ENCODE results near the gene WEE1.
"Not testable (repeated sequence)": the region's sequence is repeated elsewhere in the genome, so short reads cannot be mapped to it uniquely, and the experiment has no call there.

Gene WEE1

DNA sequence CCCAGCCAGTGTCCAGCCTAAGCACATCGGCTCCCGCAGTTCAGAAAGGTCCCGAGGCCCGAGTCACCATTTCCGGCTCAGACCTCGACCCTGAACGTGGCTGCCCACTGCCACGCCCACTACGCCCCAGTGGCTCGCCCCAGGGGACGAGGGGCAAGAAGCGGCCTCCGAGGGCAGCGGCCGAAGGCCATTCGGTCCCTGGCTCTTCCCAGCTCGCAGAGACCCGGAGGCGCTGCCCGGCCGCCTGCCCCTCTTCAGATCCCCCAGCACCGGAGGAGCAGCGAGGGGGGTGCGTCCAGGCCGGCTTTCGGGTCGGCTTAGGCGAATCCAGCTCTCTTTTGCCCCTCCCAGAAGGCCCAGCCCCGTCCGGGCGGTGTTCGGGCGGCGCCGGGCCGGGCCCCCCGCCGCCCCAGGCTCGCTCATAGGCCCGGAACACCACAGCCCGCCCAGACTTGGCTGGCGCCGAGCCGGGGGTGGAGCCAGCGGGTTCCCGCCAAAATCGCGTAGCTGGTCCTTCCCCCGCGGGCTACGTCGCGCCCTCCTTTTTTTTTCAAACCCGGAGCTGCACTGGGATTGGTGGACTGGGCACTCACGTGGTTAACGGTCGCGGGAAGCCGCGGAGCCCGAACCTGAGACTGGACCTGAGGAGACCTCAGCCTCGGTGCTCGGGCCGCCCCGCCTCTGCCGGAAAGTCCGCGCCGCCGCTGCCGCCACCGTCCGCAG is at the start of gene WEE1:
TSS of gene WEE1 (plus strand) at position 619 of the 723 bp plus-strand sequence. CDS start 264 bp downstream, outside the sequence.
- peak; percentile 97 for DNase-seq

DNA sequence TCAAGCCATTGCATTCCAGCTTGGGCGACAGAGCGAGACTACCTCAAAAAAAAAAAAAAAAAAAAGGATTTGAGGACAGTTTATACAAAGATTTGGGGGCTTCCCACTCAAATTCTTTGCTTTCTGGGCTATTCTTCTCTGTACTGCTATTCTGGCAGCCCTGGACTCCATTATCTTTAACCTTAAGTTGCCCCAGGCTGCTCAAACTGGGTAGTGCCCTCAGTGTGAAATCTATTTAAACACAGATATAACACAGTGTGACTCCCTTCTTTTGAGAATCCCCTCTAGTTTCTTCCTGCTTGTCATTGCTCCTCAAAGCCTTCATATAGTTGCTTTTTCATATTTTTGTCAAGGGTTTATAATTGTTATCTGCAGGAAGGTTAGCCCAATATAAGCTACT is 49.5 kb upstream of the WEE1 start:
- DNase-seq = no peak

DNA sequence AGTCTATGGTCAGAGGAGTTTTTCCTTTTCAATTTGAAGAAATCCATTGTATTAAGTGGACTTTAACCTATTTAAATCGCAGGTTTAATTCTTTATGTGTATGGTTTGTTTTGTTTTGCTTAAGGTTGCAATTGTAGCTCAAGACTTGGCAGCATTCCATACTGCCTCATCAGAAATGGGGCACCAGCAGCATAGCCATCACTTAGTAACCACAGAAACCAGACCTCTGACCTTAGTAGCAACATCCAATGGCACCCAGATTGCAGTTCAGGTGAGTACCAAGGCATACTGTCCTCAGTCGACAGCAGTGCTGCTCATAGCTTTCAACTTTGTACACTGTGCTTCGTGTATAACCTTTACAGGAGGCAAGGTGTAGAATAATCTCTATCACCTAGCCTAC is 48.4 kb upstream of the WEE1 start:
- DNase-seq = no peak

GRCh38 chr11:9527481-9528135 is 45.9 kb upstream of the WEE1 start:
- DNase-seq = no peak

DNA sequence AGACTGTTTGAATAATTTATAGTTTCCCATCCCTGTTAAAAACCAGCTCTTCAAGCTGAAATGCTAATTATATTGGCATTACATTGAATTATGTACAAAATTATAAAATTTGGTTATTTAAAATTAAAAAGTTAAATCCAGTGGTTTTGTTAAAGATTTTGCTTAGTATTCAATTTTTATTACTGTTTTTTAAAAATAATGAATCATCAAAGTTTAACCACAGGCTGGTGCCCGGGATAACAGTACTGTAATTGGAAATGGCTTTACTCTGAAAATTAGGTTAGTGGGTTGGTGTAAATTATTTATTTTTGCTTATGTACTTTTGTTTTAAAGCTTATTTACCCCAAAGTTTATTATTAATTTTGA is 45.4 kb upstream of the WEE1 start:
- DNase-seq = no peak

GRCh38 chr11:9528573-9529333 is 44.7 kb upstream of the WEE1 start:
- DNase-seq = no peak

- no peak for DNase-seq
Observed at GRCh38 chr11:9529334-9529650, 44.2 kb upstream of the WEE1 start.

DNA sequence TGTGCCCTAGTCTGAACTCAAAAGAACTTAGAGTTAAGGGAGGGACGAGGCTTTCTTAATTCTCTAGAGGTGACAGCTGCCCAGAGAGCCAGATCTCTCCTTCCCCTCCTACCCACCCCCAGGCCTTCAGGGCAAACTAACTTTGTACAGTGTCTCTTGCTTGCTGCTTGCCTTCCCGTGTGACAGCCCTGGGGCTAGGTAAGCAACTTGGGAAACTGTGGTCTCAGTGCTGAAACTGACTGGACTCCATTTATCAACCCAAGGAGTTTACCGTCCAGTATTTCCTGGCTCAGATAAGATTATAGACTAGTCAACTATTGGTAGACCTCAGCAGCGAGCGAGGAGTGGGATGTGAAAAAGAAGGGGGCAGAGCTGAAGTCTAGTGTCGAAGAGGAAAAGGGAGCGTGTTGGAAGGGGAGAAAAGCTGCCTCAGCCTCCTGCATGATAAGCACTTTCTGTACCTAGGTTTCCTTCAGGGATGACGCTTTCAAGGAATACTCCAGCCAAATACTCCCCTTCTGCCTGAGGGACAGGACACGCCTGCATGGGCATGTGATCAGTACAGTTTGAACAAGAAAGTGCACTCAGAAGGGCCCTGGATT is 43.3 kb upstream of the WEE1 start:
- DNase-seq = no peak

GRCh38 chr11:9530901-9531625 is 42.4 kb upstream of the WEE1 start:
- DNase-seq = no peak

- DNase-seq = no peak
Observed at GRCh38 chr11:9533058-9533457, 40.4 kb upstream of the WEE1 start.

- no peak for DNase-seq
Observed at GRCh38 chr11:9533736-9534473, 39.6 kb upstream of the WEE1 start.

DNA sequence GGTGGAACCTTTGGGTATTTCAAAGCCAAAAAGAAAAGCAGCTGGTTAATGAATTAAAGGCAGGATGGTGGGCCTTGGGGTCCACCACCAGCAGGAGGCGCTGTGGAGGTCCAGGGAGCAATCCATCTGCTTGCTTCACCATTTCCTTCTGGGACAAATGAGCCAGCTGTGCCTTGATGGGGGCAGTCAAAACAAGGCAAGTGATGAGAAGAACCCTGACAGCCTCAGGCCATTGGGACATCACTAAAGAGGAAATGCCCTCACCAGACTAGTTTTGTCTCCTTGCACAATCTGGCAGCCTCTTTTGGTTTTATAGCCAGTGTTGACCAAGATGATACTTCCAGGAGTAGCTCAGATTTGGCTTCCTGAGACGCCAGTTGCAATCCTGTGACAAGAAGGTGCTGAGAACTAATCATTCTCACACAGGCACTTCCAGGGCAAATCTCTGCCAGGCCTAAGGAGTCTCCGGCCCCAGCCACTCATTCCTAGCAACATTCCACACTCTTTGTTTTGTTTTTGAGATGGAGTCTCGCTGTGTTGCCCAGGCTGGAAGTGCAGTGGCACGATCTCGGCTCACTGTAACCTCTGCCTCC is 38.2 kb upstream of the WEE1 start:
- no peak for DNase-seq

- DNase-seq = no peak
Observed at GRCh38 chr11:9538548-9538947, 34.9 kb upstream of the WEE1 start.

DNA sequence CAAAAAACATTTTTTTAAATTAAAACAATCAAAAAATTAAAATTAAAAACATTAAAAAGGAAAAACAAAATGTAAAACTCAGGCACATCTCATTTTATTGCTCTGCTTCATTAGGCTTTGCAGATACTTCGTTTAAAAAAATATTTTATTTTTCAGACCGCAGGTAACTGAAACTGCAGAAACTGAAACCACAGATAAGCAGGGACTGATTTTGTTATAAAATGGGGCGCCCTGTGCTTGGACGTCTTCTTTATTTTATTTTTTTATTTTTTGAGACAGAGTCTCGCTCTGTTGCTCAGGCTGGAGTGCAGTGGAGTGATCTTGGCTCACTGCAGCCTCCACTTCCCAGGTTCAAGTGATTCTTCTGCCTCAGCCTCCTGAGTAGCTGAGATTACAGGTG is 24.3 kb upstream of the WEE1 start:
- DNase-seq = not testable (repeated sequence)

GRCh38 chr11:9550191-9550628 is 23.3 kb upstream of the WEE1 start:
- no peak for DNase-seq

DNA sequence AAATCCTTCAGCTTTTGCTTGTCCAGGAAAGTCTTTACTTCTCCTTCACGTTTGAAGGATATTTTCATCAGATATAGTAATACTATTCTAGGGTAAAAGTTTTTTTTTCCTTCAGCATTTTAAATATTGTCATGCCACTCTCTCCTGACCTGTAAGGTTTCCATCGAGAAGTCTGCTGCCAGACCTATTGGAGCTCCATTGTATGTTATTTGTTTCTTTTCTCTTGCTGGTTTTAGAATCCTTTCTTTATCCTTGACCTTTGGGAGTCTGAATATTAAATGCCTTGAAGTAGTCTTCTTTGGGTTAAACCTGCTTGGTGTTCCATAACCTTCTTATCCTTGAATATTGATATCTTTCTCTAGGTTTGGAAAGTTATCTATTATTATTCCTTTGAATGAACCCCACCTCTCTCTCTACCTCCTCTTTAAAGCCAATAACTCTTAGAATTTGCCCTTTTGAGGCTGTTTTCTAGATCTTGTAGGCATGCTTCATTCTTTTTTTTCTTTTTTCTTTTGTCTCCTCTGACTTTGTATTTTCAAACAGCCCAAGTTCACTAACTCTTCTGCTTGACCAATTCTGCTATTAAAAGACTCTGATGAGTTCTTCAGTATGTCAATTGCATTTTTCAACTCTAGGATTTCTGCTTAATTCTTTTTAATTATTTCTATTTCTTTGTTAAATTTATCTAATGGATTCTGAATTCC is 12.0 kb upstream of the WEE1 start:
- DNase-seq = no peak

DNA sequence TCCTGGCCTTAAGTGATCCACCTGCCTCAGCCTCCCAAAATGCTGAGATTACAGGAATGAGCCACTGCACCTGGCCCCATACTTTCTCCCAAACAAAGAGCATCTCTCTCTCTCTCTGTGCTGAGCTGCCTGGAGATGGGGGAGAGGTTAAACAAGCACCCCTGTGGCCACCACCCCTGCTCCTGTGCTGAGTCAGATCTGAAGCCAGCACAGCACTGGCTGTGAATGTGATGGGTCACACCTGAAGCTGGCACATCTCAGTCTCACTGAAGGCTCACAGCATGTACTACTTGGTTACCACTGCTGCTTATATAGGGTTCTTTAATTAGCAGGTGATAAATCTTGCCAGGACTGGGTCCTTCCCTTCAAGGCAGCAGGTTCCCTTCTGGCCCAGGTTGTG is 10.8 kb upstream of the WEE1 start:
- DNase-seq = no peak

DNA sequence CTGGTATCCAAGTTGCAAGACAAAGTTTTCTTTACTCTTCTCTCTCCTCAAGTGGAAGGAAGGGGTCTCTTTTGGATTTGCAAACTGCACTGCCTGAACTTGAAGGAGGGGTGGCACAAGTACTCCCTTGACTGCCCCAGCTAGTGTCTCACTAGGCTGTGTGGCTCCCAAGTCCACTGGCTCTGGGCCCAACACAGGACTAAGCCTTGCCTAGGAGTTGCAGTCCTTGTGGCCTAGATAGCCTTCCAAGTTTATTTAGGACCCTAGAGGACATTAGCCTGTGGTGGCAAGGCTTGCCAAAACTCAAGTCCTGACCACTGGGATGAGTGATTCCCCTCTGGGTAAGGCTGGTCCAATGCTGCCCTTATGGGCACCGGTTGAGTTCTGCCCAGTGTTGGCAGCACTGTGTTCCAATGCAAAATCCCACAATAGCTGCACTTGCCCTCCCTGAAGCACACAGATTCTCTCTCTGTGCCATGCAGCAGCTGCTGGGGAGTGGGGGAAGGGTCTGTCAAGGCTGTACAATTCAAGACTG is 10.2 kb upstream of the WEE1 start:
- no peak for DNase-seq

DNA sequence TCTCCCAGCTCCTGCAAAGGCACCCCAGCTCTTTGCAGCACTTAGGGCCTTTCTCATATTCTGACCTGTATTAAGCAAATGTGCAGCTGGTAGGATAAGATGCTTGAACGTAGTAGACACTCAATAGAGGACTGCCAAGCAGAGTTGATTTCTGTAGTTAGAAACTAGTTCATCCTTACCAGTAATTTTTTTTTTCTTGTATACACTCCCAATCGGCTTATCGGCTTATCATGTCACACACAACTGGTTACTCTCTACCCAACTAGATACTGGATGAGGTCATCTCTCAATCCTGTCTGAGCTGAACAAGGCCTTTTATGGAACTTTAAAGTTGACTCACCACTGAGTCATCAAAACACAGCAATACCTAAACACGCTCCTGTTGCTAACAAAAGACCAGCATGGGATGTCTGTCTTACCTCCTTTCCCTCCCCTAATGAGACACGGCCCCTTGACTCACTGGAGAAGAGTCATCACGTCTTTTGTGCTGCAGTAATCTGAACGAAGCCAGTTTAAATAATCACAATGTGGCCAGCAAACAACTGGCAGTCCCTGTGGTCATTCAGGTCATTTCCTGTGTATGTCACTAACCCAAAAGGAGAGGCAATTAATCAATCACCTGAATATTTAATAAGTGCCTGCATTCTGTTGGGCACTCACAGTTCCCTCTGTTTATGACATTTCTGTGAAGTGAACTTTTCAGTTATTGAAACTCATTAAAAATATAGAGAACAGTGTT is 7.5 kb upstream of the WEE1 start:
- DNase-seq = peak; percentile 100

GRCh38 chr11:9566561-9567063 is 6.9 kb upstream of the WEE1 start:
- DNase-seq = peak; percentile 71

All from NCI-H226 (cell line).